Activated T-helper 2 cell treated with anti-CD3 and anti-CD28 coated beads, Interferon-gamma antibody, Interleukin-2, Interleukin-4, amounts not matched to agents 10 μg/mL and 5 μg/mL and 100 μg/mL, durations not matched to agents 14 hours and 24 hours and 36 hours (primary cell): ENCODE data around the gene L1CAM. TPM values are rescaled to one million over a fixed set of nuclear protein-coding genes. Genes with fewer than 3 reads are reported as not detected.

Experiments
- DNase-seq: peaks from one replicate; pipeline ENCODE4 v3.0.0; 2021; ENCODE audit warnings: low spot score
- H3K27ac Mint-ChIP-seq: one replicate; pipeline ENCODE4 v1.8.0; 2021; ENCODE audit warnings: mixed read lengths
- H3K27me3 Mint-ChIP-seq: one replicate; pipeline ENCODE4 v1.8.0; 2021; ENCODE audit warnings: low read depth, mixed read lengths
- H3K36me3 Mint-ChIP-seq: one replicate; pipeline ENCODE4 v1.8.0; 2021; ENCODE audit warnings: low read depth, mixed read lengths
- H3K4me1 Mint-ChIP-seq: one replicate; pipeline ENCODE4 v1.8.0; 2021; ENCODE audit warnings: low read depth, mixed read lengths
- H3K4me3 Mint-ChIP-seq: one replicate; pipeline ENCODE4 v1.8.0; 2021; ENCODE audit warnings: low read depth, mild to moderate bottlenecking, moderate library complexity, mixed read lengths
- H3K9me3 Mint-ChIP-seq: one replicate; pipeline ENCODE4 v1.8.0; 2021; ENCODE audit warnings: mixed read lengths
- intact Hi-C: fragments of 100-400 bp; cut with micrococcal nuclease; formaldehyde crosslinking; loops from one replicate; pipeline ENCODE4 v1.15.1; 2023
- total RNA-seq: library from RNA; stranded (reverse); gene quantifications from 2 replicates; pipeline ENCODE4 v1.2.3, GENCODE V29; 2022

Gene L1CAM
- total RNA-seq, 1 donor from 2014 or later = 0.98 TPM

- Mint-ChIP-seq H3K9me3 (no peaks in the 10 kb centered on the region), H3K4me1 (peaks cover 3% of the 10 kb centered on the region), H3K27me3 (peaks cover 34% of the 10 kb centered on the region), H3K27ac (no peak within 1 kb of the TSS), H3K36me3 (no peaks in the 10 kb centered on the region), H3K4me3 (no peak within 1 kb of the TSS)
- DNase-seq = no peak
- intact Hi-C loops = no loop called here
These were observed 56.0 kb downstream of the L1CAM start, which contains the start of gene PDZD4 for GRCh38 chrX:153829799-153830639. PDZD4 (minus strand) TSS chrX:153830544; CDS start chrX:153830298, 246 bp downstream.

GRCh38 chrX:153829549-153829798 is 56.5 kb downstream of the L1CAM start:
- Mint-ChIP-seq H3K27me3 (peaks cover 34% of the 10 kb centered on the region), H3K9me3 (no peaks in the 10 kb centered on the region), H3K36me3 (no peaks in the 10 kb centered on the region), H3K27ac (no peak overlapping the region), H3K4me1 (peaks cover 3% of the 10 kb centered on the region), H3K4me3 (no peak overlapping the region)
- intact Hi-C loops = no loop called here
- no peak for DNase-seq

GRCh38 chrX:153828723-153829548 is 57.0 kb downstream of the L1CAM start:
- Mint-ChIP-seq H3K27me3 (peaks cover 38% of the 10 kb centered on the region), H3K9me3 (no peaks in the 10 kb centered on the region), H3K4me1 (peaks cover 3% of the 10 kb centered on the region), H3K27ac (no peak overlapping the region), H3K36me3 (no peaks in the 10 kb centered on the region), H3K4me3 (no peak overlapping the region)
- no peak for DNase-seq
- intact Hi-C loops = no loop called here

- intact Hi-C loops = no loop called here
- H3K27ac Mint-ChIP-seq = no peak overlapping the region
These were observed 57.7 kb downstream of the L1CAM start for GRCh38 chrX:153828308-153828707.

GRCh38 chrX:153827903-153828302 is 58.1 kb downstream of the L1CAM start:
- no peak overlapping the region for H3K4me3 Mint-ChIP-seq
- peaks cover 34% of the 10 kb centered on the region for H3K27me3 Mint-ChIP-seq
- H3K9me3 Mint-ChIP-seq = no peaks in the 10 kb centered on the region
- DNase-seq = no peak
- intact Hi-C loops = no loop called here
- H3K4me1 Mint-ChIP-seq = peaks cover 3% of the 10 kb centered on the region
- no peak overlapping the region for H3K27ac Mint-ChIP-seq
- no peaks in the 10 kb centered on the region for H3K36me3 Mint-ChIP-seq

More at GRCh38 chrX:153828308-153828707, 57.7 kb downstream of the L1CAM start:
- Mint-ChIP-seq H3K9me3 (no peaks in the 10 kb centered on the region), H3K4me3 (no peak overlapping the region), H3K36me3 (no peaks in the 10 kb centered on the region), H3K27me3 (peaks cover 38% of the 10 kb centered on the region), H3K4me1 (peaks cover 3% of the 10 kb centered on the region)
- DNase-seq = no peak

GRCh38 chrX:153827016-153827415 is 59.0 kb downstream of the L1CAM start:
- DNase-seq = no peak
- H3K4me3 Mint-ChIP-seq = no peak overlapping the region
- H3K36me3 Mint-ChIP-seq = no peaks in the 10 kb centered on the region
- intact Hi-C loops = no loop called here
- no peaks in the 10 kb centered on the region for H3K9me3 Mint-ChIP-seq
- H3K27me3 Mint-ChIP-seq = peaks cover 31% of the 10 kb centered on the region
- H3K27ac Mint-ChIP-seq = no peak overlapping the region
- H3K4me1 Mint-ChIP-seq = peaks cover 11% of the 10 kb centered on the region

GRCh38 chrX:153825042-153825441 is 60.9 kb downstream of the L1CAM start:
- H3K27me3 Mint-ChIP-seq = peaks cover 23% of the 10 kb centered on the region
- H3K36me3 Mint-ChIP-seq = no peaks in the 10 kb centered on the region
- no peak overlapping the region for H3K27ac Mint-ChIP-seq
- H3K9me3 Mint-ChIP-seq = no peaks in the 10 kb centered on the region
- intact Hi-C loops = no loop called here
- DNase-seq = no peak
- H3K4me1 Mint-ChIP-seq = peaks cover 14% of the 10 kb centered on the region
- no peak overlapping the region for H3K4me3 Mint-ChIP-seq

GRCh38 chrX:153824348-153824747 is 61.6 kb downstream of the L1CAM start:
- Mint-ChIP-seq H3K4me1 (peaks cover 14% of the 10 kb centered on the region), H3K27me3 (peaks cover 23% of the 10 kb centered on the region), H3K9me3 (no peaks in the 10 kb centered on the region), H3K36me3 (no peaks in the 10 kb centered on the region), H3K4me3 (no peak overlapping the region), H3K27ac (no peak overlapping the region)
- no peak for DNase-seq
- intact Hi-C loops = no loop called here

GRCh38 chrX:153821066-153821465 is 64.9 kb downstream of the L1CAM start:
- Mint-ChIP-seq H3K36me3 (no peaks in the 10 kb centered on the region), H3K4me3 (no peak overlapping the region), H3K27ac (no peak overlapping the region), H3K27me3 (peaks cover 8% of the 10 kb centered on the region), H3K4me1 (peaks cover 19% of the 10 kb centered on the region), H3K9me3 (no peaks in the 10 kb centered on the region)
- intact Hi-C loops = no loop called here
- no peak for DNase-seq

GRCh38 chrX:153820601-153821000 is 65.4 kb downstream of the L1CAM start:
- no peak for DNase-seq
- Mint-ChIP-seq H3K36me3 (no peaks in the 10 kb centered on the region), H3K9me3 (no peaks in the 10 kb centered on the region), H3K27ac (no peak overlapping the region), H3K27me3 (peaks cover 8% of the 10 kb centered on the region), H3K4me3 (no peak overlapping the region), H3K4me1 (peaks cover 19% of the 10 kb centered on the region)
- intact Hi-C loops = no loop called here

- peak overlapping the region; percentile 26 for H3K4me3 Mint-ChIP-seq
- intact Hi-C loops = no loop called here
- DNase-seq = no peak
- no peaks in the 10 kb centered on the region for H3K9me3 Mint-ChIP-seq
- no peaks in the 10 kb centered on the region for H3K36me3 Mint-ChIP-seq
- H3K4me1 Mint-ChIP-seq = peaks cover 22% of the 10 kb centered on the region
- no peak overlapping the region for H3K27ac Mint-ChIP-seq
- H3K27me3 Mint-ChIP-seq = peaks cover 15% of the 10 kb centered on the region
These were observed 66.5 kb downstream of the L1CAM start for GRCh38 chrX:153819384-153820040.

GRCh38 chrX:153818571-153819383 is 67.2 kb downstream of the L1CAM start:
- peak; percentile 35 for DNase-seq
- Mint-ChIP-seq H3K4me1 (peaks cover 22% of the 10 kb centered on the region), H3K27me3 (peaks cover 13% of the 10 kb centered on the region), H3K9me3 (no peaks in the 10 kb centered on the region), H3K27ac (no peak overlapping the region), H3K4me3 (peak overlapping the region; percentile 26), H3K36me3 (no peaks in the 10 kb centered on the region)
- intact Hi-C loops = no loop called here
